ENCODE measurements around the gene PDIA6.

DNA sequence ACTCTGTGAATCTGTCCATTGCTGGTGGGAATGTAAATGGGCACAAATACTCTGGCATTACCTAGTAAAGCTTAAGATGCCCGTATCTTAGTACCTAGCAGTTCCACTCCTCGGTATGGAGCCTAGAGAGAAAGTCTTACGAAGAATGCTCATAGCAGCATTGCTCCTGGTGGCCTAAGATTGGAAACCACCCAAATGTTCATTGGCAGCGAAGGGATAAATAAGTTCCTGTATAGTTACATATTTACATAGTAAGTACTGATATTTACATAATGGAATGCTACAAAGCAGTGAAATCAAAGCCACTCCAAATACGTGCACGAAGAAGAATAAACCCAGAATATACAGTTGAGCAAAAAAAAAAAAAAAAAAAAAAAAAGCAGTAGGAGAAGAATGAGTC, 46.7 kb upstream of the PDIA6 start:
- TF ChIP-seq, protein P1, sequence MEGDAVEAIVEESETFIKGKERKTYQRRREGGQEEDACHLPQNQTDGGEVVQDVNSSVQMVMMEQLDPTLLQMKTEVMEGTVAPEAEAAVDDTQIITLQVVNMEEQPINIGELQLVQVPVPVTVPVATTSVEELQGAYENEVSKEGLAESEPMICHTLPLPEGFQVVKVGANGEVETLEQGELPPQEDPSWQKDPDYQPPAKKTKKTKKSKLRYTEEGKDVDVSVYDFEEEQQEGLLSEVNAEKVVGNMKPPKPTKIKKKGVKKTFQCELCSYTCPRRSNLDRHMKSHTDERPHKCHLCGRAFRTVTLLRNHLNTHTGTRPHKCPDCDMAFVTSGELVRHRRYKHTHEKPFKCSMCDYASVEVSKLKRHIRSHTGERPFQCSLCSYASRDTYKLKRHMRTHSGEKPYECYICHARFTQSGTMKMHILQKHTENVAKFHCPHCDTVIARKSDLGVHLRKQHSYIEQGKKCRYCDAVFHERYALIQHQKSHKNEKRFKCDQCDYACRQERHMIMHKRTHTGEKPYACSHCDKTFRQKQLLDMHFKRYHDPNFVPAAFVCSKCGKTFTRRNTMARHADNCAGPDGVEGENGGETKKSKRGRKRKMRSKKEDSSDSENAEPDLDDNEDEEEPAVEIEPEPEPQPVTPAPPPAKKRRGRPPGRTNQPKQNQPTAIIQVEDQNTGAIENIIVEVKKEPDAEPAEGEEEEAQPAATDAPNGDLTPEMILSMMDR (IDR thresholded peaks at IDR 0.05), result no peak
- TF ChIP-seq ZFX (IDR thresholded peaks at IDR 0.05; ENCODE audit: borderline replicate concordance), result no peak

Measured in 22Rv1 (cell line).